MG63 (cell line): ENCODE results near the gene HIC1. TPM values are rescaled to one million over a fixed set of nuclear protein-coding genes. Genes with fewer than 3 reads are reported as not detected.
A peak's percentile ranks its signal among the peaks of the same experiment; 100 is the strongest.

Source experiments
- DNase-seq: peaks from one replicate; pipeline ENCODE4 v3.0.0-alpha.2; 2020
- H3K27me3 ChIP-seq: fragments of 250-450 bp; sonication (Bioruptor Pico); 2 replicates; pipeline ENCODE4 v1.5.1; 2020; ENCODE audit warnings: mild to moderate bottlenecking, moderate library complexity
- H3K36me3 ChIP-seq: fragments of 250-450 bp; sonication (Bioruptor Pico); 2 replicates; pipeline ENCODE4 v1.5.1; 2020; ENCODE audit warnings: mild to moderate bottlenecking, moderate library complexity
- H3K4me3 ChIP-seq: fragments of 250-450 bp; sonication (Bioruptor Pico); 2 replicates; pipeline ENCODE4 v1.5.1; 2020; ENCODE audit warnings: mild to moderate bottlenecking, moderate library complexity
- H3K9me3 ChIP-seq: fragments of 250-450 bp; sonication (Bioruptor Pico); 2 replicates; pipeline ENCODE4 v1.5.1; 2020; ENCODE audit warnings: mild to moderate bottlenecking, moderate library complexity
- total RNA-seq: library from RNA; depleted of rRNA; stranded (reverse); fragments of >200 nt; shearing (Covaris generic); gene quantifications from 2 replicates; pipeline ENCODE4 v1.2.3, GENCODE V29; 2014; ENCODE audit warnings: low replicate concordance; rRNA removed

Gene HIC1
- total RNA-seq, 1 experiment from 2014 or later = 0.89 TPM

GRCh38 chr17:2094891-2095535 is 40.1 kb downstream of the HIC1 start:
- DNase-seq = peak; percentile 61
- Histone ChIP-seq H3K9me3 (no peaks in the 10 kb centered on the region), H3K27me3 (no peaks in the 10 kb centered on the region), H3K4me3 (no peak overlapping the region), H3K36me3 (no peaks in the 10 kb centered on the region)

DNA sequence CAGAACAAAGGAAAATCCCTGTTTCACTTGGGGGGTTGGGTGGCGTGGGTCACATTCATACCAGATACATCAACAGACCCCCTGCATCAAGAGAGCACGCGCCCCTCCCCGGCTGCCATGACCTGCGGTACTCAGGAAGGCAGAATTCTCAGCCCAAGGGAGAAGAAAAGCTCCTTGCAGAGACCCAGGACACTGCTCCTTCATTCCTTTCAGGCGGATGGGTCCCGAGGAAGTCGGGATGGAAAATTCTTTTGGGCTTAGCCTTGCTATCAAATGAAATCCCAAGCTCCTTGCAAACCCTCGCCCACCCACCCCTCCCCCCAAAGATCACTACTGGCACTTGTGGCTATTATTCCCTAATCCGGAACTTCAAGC is 40.6 kb downstream of the HIC1 start:
- H3K36me3 ChIP-seq = no peaks in the 10 kb centered on the region
- H3K27me3 ChIP-seq = no peaks in the 10 kb centered on the region
- no peaks in the 10 kb centered on the region for H3K9me3 ChIP-seq
- H3K4me3 ChIP-seq = no peak overlapping the region
- no peak for DNase-seq

DNA sequence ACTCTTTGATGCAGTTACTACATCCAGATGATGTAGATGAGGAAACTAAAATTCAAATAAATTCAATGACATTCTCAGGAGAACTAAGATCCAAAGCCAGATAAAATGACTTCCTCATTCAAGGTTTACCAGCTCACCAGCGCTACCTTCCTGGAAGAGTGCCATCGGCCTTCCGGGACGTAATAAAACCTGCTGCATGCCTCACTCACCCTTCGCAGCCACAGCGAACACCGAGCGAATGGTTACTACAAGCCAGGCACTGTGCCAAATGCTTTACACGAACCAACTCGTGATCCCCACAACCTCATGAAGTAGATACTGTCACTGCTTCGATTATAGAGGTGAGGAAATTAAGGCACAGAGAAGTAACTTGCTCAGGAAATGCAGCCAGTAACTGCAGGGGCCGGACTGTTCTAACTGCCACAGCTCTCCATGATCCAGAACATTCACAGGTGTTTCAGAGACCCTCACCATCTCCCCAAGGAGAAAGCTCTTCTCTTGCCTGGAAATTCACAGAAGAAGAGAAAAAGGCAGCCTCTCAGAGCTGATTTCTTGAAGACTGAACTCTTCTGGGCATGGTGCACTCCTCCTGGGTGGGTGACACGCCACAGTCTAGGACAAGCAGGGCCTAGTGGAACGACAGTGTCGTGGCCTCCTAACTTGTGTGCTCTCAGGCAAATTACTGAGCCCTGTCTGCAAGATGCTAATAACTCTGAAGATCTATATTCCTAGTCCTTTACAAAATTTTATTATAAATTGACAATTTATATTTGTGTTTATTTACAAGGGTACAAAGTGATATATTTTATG is 46.8 kb downstream of the HIC1 start:
- DNase-seq = no peak
- Histone ChIP-seq H3K4me3 (no peak overlapping the region), H3K36me3 (no peaks in the 10 kb centered on the region), H3K27me3 (no peaks in the 10 kb centered on the region), H3K9me3 (no peaks in the 10 kb centered on the region)

- peak; percentile 59 for DNase-seq
- no peaks in the 10 kb centered on the region for H3K36me3 ChIP-seq
- H3K4me3 ChIP-seq = no peak overlapping the region
Measured at GRCh38 chr17:2102931-2103809, 48.3 kb downstream of the HIC1 start.

GRCh38 chr17:2105663-2106062 is 50.8 kb downstream of the HIC1 start:
- Histone ChIP-seq H3K36me3 (no peaks in the 10 kb centered on the region), H3K4me3 (no peak overlapping the region), H3K9me3 (no peaks in the 10 kb centered on the region), H3K27me3 (no peaks in the 10 kb centered on the region)
- DNase-seq = no peak

More at GRCh38 chr17:2102931-2103809, 48.3 kb downstream of the HIC1 start:
- no peaks in the 10 kb centered on the region for H3K9me3 ChIP-seq
- no peaks in the 10 kb centered on the region for H3K27me3 ChIP-seq

DNA sequence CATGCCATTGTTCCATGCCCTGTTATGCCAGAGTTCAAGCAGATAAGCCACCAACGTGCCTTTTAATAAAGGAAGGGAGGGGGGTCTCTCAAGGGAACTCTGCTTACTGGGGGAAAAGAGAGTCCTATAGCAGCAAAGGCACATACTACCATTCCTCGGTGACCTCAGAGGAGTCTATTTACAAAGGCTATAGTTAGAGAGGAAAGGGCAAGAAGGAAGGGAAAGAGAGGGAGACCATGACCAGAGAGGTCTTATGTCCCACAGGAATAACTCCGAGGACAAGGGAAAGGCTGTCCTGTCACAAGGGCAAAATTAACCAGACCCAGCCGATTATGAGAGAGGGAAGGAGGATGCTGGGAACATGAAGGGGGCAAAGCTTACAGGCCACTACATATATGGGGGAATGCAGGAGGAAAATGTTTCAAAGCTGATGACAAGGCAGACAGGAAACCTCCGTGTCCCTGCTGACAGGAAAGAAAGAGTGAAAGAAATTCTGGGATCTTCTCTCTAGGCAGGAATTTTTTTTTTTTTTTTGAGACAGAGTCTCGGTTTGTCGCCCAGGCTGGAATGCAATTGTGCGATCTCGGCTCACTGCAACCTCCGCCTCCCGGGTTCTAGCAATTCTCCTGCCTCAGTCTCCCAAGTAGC is 51.5 kb downstream of the HIC1 start:
- Histone ChIP-seq H3K9me3 (no peaks in the 10 kb centered on the region), H3K36me3 (no peaks in the 10 kb centered on the region), H3K27me3 (no peaks in the 10 kb centered on the region), H3K4me3 (no peak overlapping the region)
- no peak for DNase-seq

- Histone ChIP-seq H3K9me3 (no peaks in the 10 kb centered on the region), H3K27me3 (no peaks in the 10 kb centered on the region), H3K4me3 (no peak overlapping the region), H3K36me3 (no peaks in the 10 kb centered on the region)
- no peak for DNase-seq
Measured at GRCh38 chr17:2107050-2107449, 52.1 kb downstream of the HIC1 start.

- Histone ChIP-seq H3K27me3 (no peaks in the 10 kb centered on the region), H3K9me3 (no peaks in the 10 kb centered on the region), H3K4me3 (no peak overlapping the region), H3K36me3 (no peaks in the 10 kb centered on the region)
- DNase-seq = no peak
Measured at GRCh38 chr17:2107506-2107905, 52.6 kb downstream of the HIC1 start.

GRCh38 chr17:2108170-2108569 is 53.3 kb downstream of the HIC1 start:
- H3K36me3 ChIP-seq = no peaks in the 10 kb centered on the region
- no peak overlapping the region for H3K4me3 ChIP-seq
- no peak for DNase-seq
- H3K9me3 ChIP-seq = no peaks in the 10 kb centered on the region
- H3K27me3 ChIP-seq = no peaks in the 10 kb centered on the region

GRCh38 chr17:2110436-2110835 is 55.5 kb downstream of the HIC1 start:
- no peak overlapping the region for H3K4me3 ChIP-seq
- no peaks in the 10 kb centered on the region for H3K9me3 ChIP-seq
- no peaks in the 10 kb centered on the region for H3K27me3 ChIP-seq
- DNase-seq = no peak
- H3K36me3 ChIP-seq = no peaks in the 10 kb centered on the region

- DNase-seq = no peak
- H3K36me3 ChIP-seq = no peaks in the 10 kb centered on the region
- H3K9me3 ChIP-seq = no peaks in the 10 kb centered on the region
- H3K27me3 ChIP-seq = no peaks in the 10 kb centered on the region
- no peak overlapping the region for H3K4me3 ChIP-seq
Measured at GRCh38 chr17:2111691-2112090, 56.8 kb downstream of the HIC1 start.

Other genes starting within 250 kb of the HIC1 start
- gene SMYD4, start 225.2 kb upstream of the HIC1 start, total RNA-seq = 6.3 and 9.6 TPM in 2 replicates
- 34.6 and 49.4 TPM in 2 replicates for gene RPA1, start 225.1 kb upstream of the HIC1 start, total RNA-seq
- gene RTN4RL1, start 29.8 kb upstream of the HIC1 start, total RNA-seq = 4.9 and 8.9 TPM in 2 replicates
- gene DPH1, start 24.9 kb upstream of the HIC1 start, total RNA-seq = 14.2 and 18.4 TPM in 2 replicates
- 36.6 and 51.8 TPM in 2 replicates for gene OVCA2, start 13.1 kb upstream of the HIC1 start, total RNA-seq
- 15.3 and 24.9 TPM in 2 replicates for gene SMG6, start 248.7 kb downstream of the HIC1 start, total RNA-seq
- 26.5 and 34.3 TPM in 2 replicates for gene SRR, start 248.8 kb downstream of the HIC1 start, total RNA-seq